Measurements from ENCODE around the gene CDH13. TPM values are rescaled to one million over a fixed set of nuclear protein-coding genes. Genes with fewer than 3 reads are reported as not detected.

The CDH13 gene
- total RNA-seq, 2 donors from 2014 or later, result 2.4 to 6.3 TPM

DNA sequence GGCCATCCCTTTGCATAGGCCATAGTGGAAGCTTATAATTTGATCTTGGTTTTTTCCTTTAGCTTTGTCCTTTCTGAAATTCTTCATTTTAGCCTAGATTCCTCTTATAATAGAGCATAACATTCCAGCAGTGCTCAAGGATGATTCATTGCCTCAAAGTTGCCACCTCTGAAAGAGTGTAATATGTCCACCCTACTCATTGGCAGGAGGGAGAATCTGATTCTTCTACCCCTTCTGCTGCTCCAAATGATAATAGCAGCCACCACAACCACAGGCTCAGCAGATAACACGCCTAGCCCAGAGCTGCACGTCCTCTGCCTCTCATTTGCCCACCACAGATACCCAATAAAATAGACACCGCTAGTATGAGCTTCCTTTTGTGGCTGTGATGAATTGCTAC is 843.6 kb downstream of the CDH13 start:
- no peaks in the 10 kb centered on the region for H3K9me3 ChIP-seq
- intact Hi-C loops (cut with DNase I), result no loop called here
- H3K4me3 ChIP-seq, result no peak overlapping the region
- no peak overlapping the region for H3K9ac ChIP-seq (ENCODE audit: low read depth in 2 of 2, low read length in 2 of 2)
- no peaks in the 10 kb centered on the region for H3K4me1 ChIP-seq
- H3K27me3 ChIP-seq, result no peaks in the 10 kb centered on the region
- no peak for DNase-seq
- H3K36me3 ChIP-seq, result no peaks in the 10 kb centered on the region
- TF ChIP-seq, protein P1, sequence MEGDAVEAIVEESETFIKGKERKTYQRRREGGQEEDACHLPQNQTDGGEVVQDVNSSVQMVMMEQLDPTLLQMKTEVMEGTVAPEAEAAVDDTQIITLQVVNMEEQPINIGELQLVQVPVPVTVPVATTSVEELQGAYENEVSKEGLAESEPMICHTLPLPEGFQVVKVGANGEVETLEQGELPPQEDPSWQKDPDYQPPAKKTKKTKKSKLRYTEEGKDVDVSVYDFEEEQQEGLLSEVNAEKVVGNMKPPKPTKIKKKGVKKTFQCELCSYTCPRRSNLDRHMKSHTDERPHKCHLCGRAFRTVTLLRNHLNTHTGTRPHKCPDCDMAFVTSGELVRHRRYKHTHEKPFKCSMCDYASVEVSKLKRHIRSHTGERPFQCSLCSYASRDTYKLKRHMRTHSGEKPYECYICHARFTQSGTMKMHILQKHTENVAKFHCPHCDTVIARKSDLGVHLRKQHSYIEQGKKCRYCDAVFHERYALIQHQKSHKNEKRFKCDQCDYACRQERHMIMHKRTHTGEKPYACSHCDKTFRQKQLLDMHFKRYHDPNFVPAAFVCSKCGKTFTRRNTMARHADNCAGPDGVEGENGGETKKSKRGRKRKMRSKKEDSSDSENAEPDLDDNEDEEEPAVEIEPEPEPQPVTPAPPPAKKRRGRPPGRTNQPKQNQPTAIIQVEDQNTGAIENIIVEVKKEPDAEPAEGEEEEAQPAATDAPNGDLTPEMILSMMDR (IDR thresholded peaks at IDR 0.05), result no peak
- H3K27ac ChIP-seq, result no peak overlapping the region

DNA sequence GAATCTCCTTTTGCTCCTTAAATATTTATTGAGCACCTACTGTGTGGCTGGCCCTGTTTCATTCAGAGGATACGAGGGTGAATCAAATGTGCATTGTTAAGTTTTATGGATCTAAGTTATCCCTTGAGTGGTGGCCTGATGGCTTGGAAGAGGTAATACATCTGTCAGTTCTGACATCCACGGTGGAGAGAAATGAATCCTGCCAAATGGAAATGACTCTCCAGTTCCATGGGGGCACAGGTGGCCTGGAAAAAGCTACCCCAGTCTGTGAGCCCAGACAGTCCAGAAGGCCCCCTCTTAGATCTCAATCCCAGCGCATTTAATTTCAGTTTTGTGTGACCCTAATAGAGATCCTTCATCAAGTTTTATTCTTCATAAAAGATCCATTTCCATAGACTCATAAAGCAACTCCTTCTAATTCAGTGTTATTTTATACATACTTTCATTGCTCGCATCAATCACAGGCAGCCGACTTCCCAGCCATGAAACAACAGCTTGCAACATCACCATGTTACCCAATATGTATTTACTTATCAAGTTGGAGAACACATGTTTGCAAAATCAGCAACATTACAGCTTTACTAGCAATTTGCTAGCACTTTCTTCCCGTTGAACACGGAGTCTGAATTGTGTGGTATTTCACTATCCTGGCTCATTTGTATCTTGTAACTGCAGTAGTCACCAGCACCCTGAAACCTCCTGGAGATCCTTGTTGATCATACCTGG is 846.2 kb downstream of the CDH13 start:
- H3K36me3 ChIP-seq, result no peaks in the 10 kb centered on the region
- H3K27ac ChIP-seq, result no peak overlapping the region
- intact Hi-C loops (cut with DNase I), result no loop called here
- TF ChIP-seq, protein P1 (IDR thresholded peaks at IDR 0.05), result no peak
- DNase-seq, result no peak
- no peak overlapping the region for H3K9ac ChIP-seq (ENCODE audit: low read depth in 2 of 2, low read length in 2 of 2)
- H3K4me3 ChIP-seq, result no peak overlapping the region
- no peaks in the 10 kb centered on the region for H3K27me3 ChIP-seq
- no peaks in the 10 kb centered on the region for H3K9me3 ChIP-seq
- no peaks in the 10 kb centered on the region for H3K4me1 ChIP-seq

DNA sequence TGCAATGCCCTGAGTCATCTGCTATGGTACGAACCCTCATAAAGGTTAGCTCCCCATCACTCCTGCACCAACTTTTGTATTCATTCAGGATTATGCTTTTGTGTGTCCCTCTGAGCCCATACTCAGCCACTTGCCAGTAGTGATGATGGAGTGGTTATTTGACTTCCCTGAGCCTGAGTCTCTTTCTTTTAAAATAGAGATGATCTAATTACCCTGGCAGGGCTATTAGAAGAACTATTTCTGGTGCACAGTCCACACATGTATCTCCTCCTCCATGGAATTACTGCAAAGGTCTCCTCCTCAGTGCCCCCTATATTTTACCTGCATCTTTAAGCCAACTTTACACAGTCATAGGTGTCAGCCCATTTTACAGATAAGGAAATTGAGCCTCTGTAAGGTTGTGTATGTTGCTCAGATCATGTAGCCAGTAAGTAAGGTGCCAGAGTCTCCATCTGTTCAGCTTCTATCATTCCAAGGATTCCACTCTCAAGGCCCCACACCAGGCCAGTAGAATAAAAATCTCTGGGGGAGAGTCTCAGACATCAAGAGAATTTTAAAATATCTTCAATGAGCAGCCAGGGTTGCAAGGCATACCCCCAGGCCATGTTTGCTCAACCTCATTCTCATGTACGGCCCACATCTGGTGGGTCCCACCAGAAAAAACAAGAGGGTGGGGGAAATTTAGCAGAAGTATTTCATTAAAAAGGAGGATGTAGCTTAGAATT is 847.3 kb downstream of the CDH13 start:
- H3K9me3 ChIP-seq, result no peaks in the 10 kb centered on the region
- H3K27me3 ChIP-seq, result no peaks in the 10 kb centered on the region
- DNase-seq, result no peak
- TF ChIP-seq, protein P1 (IDR thresholded peaks at IDR 0.05), result no peak
- intact Hi-C loops (cut with DNase I), result no loop called here
- no peak overlapping the region for H3K27ac ChIP-seq
- H3K4me1 ChIP-seq, result no peaks in the 10 kb centered on the region
- H3K9ac ChIP-seq (ENCODE audit: low read depth in 2 of 2, low read length in 2 of 2), result no peak overlapping the region
- no peak overlapping the region for H3K4me3 ChIP-seq
- no peaks in the 10 kb centered on the region for H3K36me3 ChIP-seq

DNA sequence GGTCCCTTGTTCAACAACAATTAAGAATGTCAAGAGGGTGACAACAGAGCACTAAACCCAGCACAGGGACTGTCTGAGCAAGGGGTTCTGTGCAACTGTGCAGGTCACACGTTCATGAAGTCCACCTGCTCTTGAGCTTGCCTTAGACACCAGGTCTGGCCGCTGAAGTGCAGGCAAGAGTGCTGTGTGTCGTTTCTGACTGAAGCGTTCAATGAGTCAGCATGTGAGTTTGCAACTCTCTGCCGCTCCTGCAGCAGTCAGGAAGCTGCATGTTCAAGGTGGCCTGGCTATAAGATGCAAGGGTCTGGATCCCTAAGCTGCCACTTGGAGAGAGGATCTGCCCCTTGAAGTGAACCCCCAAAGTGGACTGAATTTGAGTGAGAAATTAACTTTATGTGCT is 848.3 kb downstream of the CDH13 start:
- H3K9me3 ChIP-seq, result no peaks in the 10 kb centered on the region
- H3K27ac ChIP-seq, result no peak overlapping the region
- intact Hi-C loops (cut with DNase I), result no loop called here
- no peak overlapping the region for H3K4me3 ChIP-seq
- TF ChIP-seq, protein P1 (IDR thresholded peaks at IDR 0.05), result no peak
- no peaks in the 10 kb centered on the region for H3K36me3 ChIP-seq
- no peaks in the 10 kb centered on the region for H3K27me3 ChIP-seq
- no peak for DNase-seq
- H3K9ac ChIP-seq (ENCODE audit: low read depth in 2 of 2, low read length in 2 of 2), result no peak overlapping the region
- H3K4me1 ChIP-seq, result no peaks in the 10 kb centered on the region

DNA sequence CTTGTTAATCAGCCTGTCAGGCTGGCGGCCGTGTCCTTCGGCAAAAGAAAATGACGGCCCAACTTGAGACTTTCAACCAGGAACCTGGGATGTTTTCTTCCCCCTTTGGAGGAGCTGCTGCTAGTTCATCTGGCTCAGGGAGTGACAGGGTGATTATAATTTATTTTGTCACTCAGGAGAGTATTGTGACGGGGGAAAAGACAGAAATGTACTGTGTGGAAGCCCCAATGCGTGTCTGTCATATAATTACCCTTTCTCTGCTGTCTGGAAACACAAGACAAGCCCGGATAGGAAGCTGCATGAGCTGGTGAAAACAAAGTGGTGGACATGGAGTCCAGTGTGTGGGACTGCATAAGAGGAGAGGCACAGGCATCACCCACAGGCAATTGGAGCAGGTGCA is 854.8 kb downstream of the CDH13 start:
- TF ChIP-seq, protein P1 (IDR thresholded peaks at IDR 0.05), result no peak
- H3K9me3 ChIP-seq, result no peaks in the 10 kb centered on the region
- H3K27me3 ChIP-seq, result no peaks in the 10 kb centered on the region
- H3K36me3 ChIP-seq, result no peaks in the 10 kb centered on the region
- H3K4me3 ChIP-seq, result no peak overlapping the region
- no peak overlapping the region for H3K27ac ChIP-seq
- DNase-seq, result no peak
- H3K9ac ChIP-seq (ENCODE audit: low read depth in 2 of 2, low read length in 2 of 2), result no peak overlapping the region
- intact Hi-C loops (cut with DNase I), result no loop called here
- no peaks in the 10 kb centered on the region for H3K4me1 ChIP-seq
